Stimulated activated CD4-positive, alpha-beta T cell treated with anti-CD3 and anti-CD28 coated beads, Interleukin-2, amount 100 ng/mL, for 4 hours (primary cell): Measurements from ENCODE around the gene SSBP2.
A peak's percentile ranks its signal among the peaks of the same experiment; 100 is the strongest.
"Not testable (repeated sequence)": the region's sequence is repeated elsewhere in the genome, so short reads cannot be mapped to it uniquely, and the experiment has no call there.

ENCODE experiments used
- DNase-seq: peaks from one replicate; pipeline ENCODE4 v3.0.0-alpha.2; 2020; ENCODE audit warnings: low read depth

The SSBP2 gene

DNA sequence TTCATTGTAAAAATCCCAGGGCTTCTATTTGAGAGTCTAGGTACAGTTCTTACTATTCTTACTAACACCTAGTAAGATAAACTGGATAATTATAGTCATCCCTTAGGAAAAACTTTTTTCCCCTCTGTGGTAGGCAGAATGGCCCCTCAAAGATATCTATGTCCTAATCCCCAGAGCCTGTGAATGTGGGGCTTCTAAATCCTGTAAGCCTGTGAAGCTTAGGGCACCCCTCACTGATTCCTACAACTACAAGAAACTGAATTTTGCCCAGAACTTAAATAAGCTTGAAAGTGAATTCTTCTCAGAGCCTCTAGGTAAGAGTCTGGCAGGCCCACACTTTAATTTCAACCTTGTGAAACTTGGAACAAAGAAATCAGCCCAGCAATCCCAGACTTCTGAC lies 226.9 kb downstream of the SSBP2 start:
- no peak for DNase-seq

DNA sequence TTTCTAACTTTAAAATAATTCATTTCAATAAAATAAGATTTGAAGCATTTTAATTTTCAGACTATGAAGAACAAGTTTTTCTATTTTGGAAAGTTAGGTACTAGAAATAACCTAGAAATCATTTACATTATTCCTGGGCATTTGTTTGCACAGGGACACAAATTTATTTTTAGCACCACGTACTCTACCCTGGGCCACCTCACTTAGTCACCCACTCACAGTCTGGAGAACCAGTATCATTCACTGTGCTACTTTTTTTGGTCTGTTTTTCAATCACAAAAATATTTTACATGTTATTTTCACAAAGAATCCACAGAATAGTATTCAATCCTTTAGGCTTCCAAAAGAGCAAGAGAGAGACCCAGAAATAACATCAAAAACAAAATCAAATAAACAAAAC lies 228.3 kb downstream of the SSBP2 start:
- DNase-seq, result no peak

DNA sequence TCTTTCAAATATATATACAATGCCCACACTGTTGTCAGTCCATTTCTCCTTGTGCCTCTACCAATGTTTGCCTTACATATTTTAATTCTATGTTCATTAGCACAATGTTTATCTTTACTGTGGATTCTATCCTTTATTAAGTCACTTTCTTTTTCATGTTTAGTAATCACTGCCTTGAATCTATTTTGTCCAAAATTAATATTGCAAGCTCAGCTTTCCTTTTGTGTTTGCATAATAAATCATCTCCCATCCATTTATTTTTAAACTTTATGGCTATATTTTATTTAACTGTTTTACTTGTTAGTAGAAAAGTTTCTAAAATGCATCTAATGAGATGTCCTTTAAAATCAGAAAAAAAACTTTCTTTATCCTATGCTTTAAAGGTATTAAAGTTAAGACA lies 230.1 kb downstream of the SSBP2 start:
- DNase-seq, result no peak

DNA sequence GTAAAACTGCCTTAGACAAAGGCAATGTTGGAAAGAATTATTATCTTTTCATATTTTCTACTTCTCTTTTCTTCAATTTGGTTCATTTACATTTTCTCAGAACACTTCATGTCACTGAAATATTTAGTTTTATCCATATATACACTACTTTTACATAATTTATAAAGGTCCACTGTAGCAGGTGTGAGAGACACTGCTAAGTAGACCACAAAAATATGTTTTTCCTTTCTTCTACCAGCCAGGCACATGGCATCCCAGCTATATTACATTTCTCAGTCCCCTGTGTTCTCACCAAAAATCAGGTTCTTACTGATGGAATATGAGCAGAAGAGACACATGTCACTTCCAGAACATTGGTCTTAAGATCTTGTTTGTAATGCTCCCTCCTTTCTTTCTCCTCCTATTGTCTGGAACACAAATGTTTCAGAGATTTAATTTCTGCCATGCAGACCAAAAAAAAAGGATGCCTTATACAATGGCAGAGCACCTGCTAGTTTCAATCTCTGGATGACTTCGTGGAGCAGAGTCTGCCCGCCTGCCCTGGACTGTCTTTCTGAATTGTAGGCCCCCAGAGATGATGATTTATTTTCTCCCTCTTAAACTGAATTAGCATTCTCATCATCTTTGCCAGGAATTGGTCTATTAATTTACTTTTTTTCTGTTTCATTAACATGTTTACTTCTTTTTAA lies 231.5 kb downstream of the SSBP2 start:
- no peak for DNase-seq

DNA sequence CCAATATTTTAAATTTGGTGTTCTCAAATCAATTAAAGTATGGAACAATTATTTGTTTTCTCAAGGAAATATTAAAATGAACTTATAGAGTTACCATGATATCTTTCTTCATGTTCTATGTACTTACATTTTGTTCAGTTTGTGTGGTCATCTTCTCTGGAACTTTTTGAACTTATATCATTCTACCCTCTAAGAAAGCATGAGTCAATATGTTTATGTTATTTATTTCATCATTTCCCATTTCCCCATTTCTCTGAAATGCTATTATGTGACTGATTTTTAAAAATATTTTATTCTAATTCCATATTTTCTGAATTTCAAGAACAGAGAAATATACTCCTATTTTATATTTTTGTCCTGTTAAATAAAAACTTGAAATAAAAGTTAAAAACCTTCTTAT lies 233.4 kb downstream of the SSBP2 start:
- DNase-seq, result no peak

DNA sequence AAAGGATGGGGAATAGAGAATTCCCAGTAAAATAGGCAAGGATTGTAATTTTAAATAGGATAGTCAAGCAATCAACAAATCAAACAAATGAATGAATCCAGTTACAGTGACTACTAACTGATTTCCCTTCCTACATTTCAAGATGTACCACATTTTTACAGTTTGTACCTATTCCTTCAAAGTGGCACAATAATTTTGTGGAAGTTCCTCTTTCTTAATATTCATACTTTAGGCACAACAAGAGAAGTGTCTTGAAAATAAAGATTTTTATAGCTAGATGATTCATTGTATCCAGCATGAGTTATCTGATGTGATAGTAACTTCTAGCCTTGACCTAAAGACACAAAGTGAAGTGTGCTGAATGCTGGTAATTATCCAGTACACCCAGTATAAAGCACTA lies 234.8 kb downstream of the SSBP2 start:
- no peak for DNase-seq

DNA sequence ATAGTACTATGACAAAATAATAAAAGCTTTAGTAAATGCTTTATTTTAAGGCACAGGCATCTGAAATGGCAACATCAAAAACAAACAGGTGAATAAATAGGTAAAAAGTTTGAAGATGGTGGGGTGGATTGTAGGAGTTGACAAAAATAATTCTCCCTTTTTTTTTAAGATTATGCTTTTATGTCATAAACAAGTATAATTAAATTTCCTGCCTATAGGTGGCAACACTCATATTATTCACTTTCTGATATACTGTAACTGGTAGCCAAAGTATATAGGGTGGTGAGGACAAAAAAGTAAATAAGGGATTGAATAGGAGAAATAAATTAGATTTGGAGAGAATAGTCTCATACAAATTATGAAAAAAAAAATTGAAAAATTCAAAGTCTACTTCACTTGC lies 236.9 kb downstream of the SSBP2 start:
- DNase-seq, result no peak

DNA sequence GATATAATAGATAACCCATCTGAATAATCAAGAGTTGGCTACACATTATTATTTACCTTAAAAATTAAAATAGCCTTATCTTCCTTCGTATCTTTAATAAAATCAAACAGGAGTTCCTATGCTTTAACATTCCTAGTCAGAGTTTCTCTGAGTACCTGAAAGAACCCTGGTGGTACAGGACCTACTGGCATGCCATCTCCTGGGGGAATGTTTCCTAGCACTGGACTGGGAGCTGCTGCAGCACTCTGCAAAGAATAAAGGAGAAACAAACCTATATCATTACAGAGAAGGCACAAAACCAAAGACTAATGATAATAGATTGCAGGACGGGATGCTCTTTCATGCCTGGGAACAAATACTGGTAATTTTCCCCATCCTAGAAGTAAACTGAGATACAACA lies 237.4 kb downstream of the SSBP2 start:
- no peak for DNase-seq

DNA sequence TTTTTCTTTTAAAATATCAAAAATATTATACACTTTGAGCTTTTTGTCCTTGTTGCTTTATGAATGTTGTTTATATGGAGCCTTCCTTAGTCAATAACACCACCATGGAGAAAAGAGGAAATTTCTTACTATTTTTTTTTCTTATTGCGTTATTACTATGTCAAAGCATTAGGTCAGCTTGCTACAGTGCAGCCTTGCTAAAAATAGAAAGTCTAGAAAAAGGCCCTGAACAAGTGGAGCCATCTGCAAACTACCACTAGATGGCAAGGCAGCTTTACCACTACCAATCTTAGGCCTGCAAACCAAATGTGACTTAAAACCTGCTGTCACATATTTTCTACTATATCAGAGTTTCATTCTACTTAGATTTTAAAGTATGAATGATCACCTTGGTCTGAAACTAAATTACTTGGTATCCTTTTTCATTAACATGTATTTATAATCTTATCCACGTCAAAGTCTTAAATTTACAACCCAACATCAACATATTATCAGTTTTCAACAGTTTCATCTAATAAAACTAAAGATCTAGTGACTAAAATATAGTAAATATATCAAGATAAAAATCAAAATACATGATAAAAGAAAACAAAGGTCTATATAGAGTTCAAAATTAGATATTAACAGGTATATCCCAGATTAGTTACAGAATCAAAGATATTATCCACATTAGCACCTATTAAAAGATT lies 243.9 kb downstream of the SSBP2 start:
- peak; percentile 3 for DNase-seq

DNA sequence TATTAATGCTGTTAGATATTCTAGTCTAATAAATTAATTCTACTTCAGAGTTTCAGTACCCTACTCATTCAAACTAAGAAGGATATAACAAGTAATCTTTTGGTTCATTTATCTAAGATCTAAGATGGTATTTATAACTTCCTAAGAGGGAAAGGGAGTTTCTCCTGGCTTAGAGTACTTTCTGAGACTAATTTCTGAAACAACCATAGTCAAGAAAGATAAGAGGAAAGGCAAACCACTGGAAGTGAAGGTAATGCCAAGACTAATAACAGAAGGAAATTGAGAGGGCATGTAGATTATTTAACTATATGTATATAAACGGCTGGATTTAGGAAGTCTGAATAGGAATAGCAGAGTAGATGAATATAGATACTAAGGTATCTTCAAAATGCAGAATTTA lies 244.5 kb downstream of the SSBP2 start:
- no peak for DNase-seq

DNA sequence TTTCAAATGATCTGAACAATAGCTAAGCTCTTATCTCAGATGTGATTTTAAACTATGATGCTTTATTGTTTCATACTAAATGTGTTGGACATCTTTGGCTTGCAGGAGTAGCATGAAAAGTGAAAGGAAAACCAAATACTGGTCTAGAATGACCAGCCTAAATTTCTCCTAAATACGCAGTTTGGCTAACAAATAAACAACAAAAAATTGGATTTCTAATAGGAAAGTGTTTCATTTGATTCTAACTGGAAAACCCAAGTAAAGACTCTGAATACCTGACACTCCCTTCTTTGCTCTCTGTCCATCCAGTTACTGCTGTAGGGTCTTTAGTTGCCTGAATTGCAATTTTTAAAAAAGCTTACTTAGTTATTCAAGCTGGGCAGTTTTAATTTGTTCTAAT lies 245.2 kb downstream of the SSBP2 start:
- no peak for DNase-seq

DNA sequence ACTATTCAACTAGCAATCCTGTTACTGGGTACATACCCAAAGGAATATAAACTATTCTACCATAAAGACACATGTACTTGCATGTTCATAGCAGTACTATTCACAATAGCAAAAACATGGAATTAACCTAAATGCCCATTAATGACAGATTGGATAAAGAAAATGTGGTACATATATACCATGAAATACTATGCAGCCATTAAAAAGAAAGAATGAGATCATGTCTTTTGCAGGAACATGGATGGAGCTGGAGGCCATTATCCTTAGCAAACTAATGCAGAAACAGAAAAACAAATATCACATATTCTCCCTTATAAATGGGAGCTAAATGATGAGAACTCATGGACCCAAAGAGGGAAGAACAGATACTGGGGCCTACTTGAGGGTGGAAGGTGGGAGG lies 247.3 kb downstream of the SSBP2 start:
- DNase-seq, result not testable (repeated sequence)

DNA sequence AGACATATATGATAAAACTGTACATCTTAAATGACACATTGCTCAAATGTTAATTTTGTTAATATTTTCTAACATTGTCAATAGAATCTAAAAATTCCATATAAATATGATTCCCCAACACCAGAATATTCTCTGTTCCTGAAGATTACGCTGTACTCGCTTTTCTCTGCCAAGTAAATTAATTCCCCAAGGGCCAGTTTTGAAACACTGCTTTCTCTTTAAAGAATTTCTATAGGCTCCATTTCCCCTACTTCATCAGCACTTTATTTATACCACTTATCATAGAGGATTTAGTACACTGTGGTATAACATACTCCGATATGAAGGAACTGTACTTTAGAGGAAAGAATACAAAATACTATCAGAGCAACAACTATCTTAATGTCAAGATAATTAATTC lies 255.6 kb downstream of the SSBP2 start:
- no peak for DNase-seq

DNA sequence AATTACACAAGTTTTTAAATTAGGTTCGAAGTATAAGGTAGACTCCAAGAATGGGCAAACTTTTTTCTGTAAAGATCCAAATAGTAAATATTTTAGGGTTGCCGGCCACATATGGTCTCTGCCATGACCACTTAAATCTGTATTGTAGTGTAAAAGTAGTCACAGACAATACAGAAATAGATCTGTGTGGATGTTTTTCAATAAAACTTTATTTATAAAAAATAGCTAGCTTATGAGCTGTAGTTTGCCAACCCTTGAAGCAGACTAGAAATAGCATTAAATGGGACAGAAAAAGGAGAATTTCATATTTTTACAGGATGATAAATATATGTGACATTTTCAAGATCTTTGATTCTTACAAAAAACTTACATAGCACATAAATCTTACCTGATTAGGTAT lies 262.0 kb downstream of the SSBP2 start:
- DNase-seq, result no peak

DNA sequence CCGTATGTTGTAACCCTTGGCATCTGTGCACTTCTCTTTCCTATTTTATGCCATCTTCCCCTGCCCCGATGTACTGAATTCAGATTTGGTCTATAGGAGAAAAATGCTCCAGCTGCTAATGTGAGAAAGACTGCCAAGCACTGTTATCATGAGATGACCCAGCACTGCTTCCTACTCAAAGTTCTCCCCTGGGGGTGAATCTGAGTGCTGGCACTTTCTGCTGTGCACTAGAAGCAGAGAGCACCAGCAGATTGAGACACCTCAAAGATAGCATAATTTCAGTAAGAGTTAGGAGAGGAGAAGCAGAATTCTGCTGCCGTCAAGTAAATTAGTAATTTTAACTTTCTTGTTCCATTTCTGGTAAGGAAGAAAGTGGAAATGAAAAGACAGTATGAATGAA lies 264.2 kb downstream of the SSBP2 start:
- no peak for DNase-seq

DNA sequence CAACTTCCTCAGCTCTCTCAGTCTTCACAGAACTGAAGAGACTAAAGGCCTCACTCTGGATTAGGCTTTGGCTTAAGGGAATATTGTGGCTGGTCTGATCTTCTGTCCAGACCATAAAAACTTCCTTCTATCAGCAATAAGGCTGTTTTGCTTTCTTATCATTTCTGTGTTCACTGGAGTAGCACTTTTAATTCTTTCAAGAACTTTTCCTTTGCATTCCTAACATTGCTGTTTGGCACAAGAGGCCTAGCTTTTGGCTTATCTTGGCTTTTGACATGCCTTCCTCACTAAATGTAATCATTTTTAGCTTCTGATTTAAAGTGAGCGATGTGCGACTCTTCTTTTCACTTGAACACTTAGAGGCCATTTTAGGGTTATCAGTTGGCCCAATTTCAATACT lies 268.3 kb downstream of the SSBP2 start:
- no peak for DNase-seq

DNA sequence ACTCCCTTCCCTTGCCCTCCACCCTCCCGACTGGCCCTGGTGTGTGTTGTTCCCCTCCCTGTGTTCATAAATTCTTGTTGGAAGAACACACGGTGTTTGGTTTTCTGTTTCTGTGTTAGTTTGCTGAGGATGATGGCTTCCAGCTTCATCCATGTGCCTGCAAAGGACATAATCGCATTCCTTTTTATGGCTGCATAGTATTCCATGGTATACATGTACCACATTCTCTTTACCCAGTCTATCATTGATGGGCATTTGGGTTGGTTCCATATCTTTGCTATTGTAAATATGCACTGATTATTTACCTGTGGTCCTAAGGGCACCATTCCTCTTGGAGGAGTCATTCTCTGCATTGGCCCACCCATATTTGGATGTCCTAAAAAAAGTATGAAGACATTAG lies 277.5 kb downstream of the SSBP2 start:
- DNase-seq, result not testable (repeated sequence)

DNA sequence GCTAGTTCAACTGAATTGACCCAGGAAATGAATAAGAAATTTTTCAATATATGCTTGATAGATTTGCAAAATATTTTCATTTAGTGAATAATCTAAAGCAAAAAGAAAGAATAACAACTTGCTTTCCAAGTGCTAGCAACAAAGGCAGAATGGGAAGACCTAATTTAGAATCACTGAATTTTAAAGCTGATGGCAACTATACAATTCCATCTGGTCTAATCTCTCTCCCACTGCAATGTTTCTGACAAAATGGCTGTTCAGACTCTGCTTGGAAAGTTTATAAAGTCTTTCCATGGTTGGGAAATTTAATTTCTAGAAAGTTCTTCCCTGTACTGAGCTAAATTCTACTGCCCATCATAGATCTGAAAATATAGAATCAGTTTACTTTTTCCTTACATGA lies 281.2 kb downstream of the SSBP2 start:
- no peak for DNase-seq

DNA sequence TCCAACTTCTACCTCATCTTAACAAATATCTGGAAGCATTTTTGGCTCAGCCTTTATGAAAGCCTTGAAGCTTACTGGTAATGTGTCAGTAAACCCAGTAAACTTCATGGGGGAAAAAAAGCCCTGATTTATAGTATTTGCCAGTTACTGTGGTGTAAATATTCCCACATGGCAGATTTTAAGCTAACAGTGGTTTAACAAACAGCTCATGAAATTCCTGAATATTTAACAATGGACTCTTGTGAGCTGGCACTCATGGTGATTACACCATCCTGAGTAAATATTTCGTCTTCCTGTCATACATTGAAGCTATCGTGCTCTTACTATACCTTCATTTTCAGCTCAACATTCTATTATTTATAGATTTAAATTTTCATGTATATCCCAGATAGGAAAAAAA lies 300.0 kb downstream of the SSBP2 start:
- no peak for DNase-seq

DNA sequence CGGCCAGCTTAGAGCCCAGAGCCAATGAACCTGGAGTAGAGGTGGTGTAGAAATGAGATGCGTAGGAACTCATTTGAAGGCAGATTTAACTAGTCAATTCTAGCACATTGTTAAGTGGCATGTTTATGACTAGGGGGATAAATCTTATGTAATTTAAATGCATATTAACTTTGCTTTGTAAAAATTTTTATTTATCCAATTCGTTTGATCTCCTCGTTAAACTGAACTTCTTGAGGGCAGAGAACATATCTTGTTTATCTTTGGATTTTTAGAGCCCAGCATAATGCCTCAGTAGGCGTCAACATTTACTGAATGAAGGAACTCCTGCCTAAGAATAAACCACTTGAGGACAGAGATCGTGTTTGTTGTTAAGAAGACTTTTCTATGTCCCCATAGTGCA lies 315.9 kb downstream of the SSBP2 start:
- DNase-seq, result no peak

DNA sequence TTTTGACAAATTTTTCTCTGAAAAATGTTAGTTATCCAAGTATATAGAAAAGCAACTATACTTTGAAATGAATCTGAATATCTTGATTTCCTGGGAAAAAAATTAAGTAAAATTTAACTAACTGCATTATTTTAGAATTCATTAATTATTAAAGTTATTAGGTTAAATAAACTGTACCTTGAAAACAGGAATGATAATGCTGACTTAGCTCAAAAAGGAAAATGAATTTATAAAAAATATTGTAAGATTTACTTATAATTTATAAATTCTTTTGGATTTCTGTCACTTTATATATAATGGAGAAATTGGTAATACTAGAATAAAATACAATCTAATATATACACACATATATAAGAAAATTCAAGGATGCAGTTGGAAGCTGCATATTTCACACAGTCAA lies 320.9 kb downstream of the SSBP2 start:
- DNase-seq, result no peak

DNA sequence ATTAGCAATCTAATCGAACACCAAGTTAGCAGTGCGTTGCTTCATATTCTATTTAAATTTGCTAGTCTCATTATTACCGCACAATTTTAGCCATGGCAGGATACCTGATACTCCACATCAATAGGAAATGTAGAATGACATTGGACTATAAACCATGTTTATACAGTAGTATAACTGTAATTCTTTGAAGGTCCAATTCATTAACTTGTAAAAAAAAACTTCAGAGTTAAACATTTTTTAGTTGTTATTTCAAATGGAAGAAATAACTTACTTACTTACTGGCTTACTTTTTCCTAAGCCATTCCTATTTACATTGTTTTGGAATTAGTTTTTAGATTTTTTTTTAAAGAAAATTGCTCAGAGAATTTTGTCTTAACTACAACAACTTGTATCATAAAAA lies 321.5 kb downstream of the SSBP2 start:
- DNase-seq, result no peak

DNA sequence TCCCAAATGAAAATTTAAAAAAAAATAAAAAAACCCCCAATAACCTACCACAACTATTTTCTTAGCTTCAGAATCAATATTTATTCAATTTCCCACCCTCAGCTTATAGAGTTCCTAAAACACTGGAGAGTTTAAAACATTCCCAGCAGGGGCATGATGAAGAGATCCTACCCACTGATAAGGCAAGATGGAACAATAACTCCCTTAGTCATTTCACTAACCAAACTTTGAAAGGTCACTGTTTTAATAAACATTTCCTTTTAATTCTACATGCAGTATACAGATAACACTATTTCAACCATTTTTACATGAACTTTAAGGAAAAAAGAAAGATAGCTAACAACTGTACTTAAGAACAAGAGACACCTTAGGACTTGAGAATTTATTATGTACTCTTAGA lies 322.0 kb downstream of the SSBP2 start:
- no peak for DNase-seq

DNA sequence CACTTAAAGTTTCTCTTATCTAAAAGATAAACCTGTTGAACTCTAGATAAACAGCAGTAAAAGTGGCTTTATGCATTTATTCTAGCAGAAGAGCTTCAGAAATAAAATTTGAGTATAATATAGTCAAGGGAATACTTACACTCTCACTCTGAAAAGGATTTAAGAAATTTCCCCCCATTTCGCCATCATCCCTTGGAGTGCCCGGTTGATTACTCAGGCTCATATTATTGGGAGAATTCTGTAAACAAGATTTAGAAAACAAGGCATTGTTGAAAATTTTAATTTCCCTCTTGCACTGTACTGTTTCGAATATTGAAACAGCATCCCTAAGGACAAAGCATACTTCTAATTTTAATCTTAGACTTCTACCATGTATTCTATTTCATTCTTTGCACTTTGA lies 322.5 kb downstream of the SSBP2 start:
- no peak for DNase-seq
